GM18907 (cell line): ENCODE measurements around the gene RFLNA.

ENCODE experiments used
- ATAC-seq: cut with Tn5 transposase; IDR thresholded peaks from one replicate; pipeline ENCODE4 v1.9.1; 2021; ENCODE audit warnings: mild to moderate bottlenecking, moderate library complexity; ENCODE audit not compliant: unreplicated experiment

Gene RFLNA

GRCh38 chr12:124294780-124295341 lies at the start of gene RFLNA:
TSS of gene RFLNA (plus strand) at chr12:124295093. CDS start at chr12:124295430, 337 bp downstream.
- ATAC-seq = no peak

- no peak for ATAC-seq
Observed at GRCh38 chr12:124247331-124247730, 47.6 kb upstream of the RFLNA start.

GRCh38 chr12:124248941-124249825 lies 45.7 kb upstream of the RFLNA start:
- ATAC-seq = no peak

GRCh38 chr12:124251186-124251585 lies 43.7 kb upstream of the RFLNA start:
- no peak for ATAC-seq

- no peak for ATAC-seq
Observed at GRCh38 chr12:124252964-124253363, 41.9 kb upstream of the RFLNA start.

- ATAC-seq = no peak
Observed at GRCh38 chr12:124254126-124254525, 40.8 kb upstream of the RFLNA start.

GRCh38 chr12:124259154-124260066 lies 35.5 kb upstream of the RFLNA start:
- no peak for ATAC-seq

GRCh38 chr12:124261885-124262284 lies 33.0 kb upstream of the RFLNA start:
- ATAC-seq = no peak

GRCh38 chr12:124264089-124264795 lies 30.7 kb upstream of the RFLNA start:
- ATAC-seq = no peak

GRCh38 chr12:124264879-124265278 lies 30.0 kb upstream of the RFLNA start:
- ATAC-seq = no peak

- no peak for ATAC-seq
Observed at GRCh38 chr12:124267205-124267778, 27.6 kb upstream of the RFLNA start.

GRCh38 chr12:124270671-124271070 lies 24.2 kb upstream of the RFLNA start:
- no peak for ATAC-seq

- peak; percentile 75 for ATAC-seq
Observed at GRCh38 chr12:124273630-124274029, 21.3 kb upstream of the RFLNA start.

GRCh38 chr12:124276337-124276736 lies 18.6 kb upstream of the RFLNA start:
- ATAC-seq = no peak

GRCh38 chr12:124277394-124278241 lies 17.3 kb upstream of the RFLNA start:
- ATAC-seq = no peak

GRCh38 chr12:124278389-124279101 lies 16.3 kb upstream of the RFLNA start:
- ATAC-seq = no peak

- no peak for ATAC-seq
Observed at GRCh38 chr12:124279315-124279714, 15.6 kb upstream of the RFLNA start.

GRCh38 chr12:124279846-124280360 lies 15.0 kb upstream of the RFLNA start:
- no peak for ATAC-seq

- no peak for ATAC-seq
Observed at GRCh38 chr12:124281309-124281708, 13.6 kb upstream of the RFLNA start.
